Neural cell (in vitro differentiated cells): ENCODE results near the gene USP49. TPM values are rescaled to one million over a fixed set of nuclear protein-coding genes. Genes with fewer than 3 reads are reported as not detected.

Source experiments
- H2AFZ ChIP-seq: fragments of 200-600, 300-800 bp; sonication (generic), shearing (Covaris generic); 2 replicates; pipeline ENCODE4 v1.6.0; 2014; ENCODE audit warnings: low read depth, mild to moderate bottlenecking, antibody characterized with exemption, low read length, moderate library complexity
- H3F3A ChIP-seq: fragments of 200-600 bp; shearing (Covaris generic); 2 replicates; pipeline ENCODE4 v1.6.1; 2016; ENCODE audit warnings: mild to moderate bottlenecking, moderate library complexity, mixed read lengths, antibody characterized with exemption, low read length; ENCODE audit not compliant: insufficient read depth, poor library complexity, severe bottlenecking
- H3K27ac ChIP-seq: fragments of 200-600, 300-800 bp; sonication (generic), shearing (Covaris generic); 2 replicates; pipeline ENCODE4 v1.5.1; 2014; ENCODE audit warnings: mild to moderate bottlenecking, low read length, moderate library complexity
- H3K27me3 ChIP-seq: fragments of 300-800, 200-600 bp; sonication (generic), shearing (Covaris generic); 2 replicates; pipeline ENCODE4 v1.6.0; 2014; ENCODE audit warnings: mild to moderate bottlenecking, low read depth, low read length, moderate library complexity; ENCODE audit not compliant: insufficient read depth
- H3K36me3 ChIP-seq: fragments of 300-800, 200-600 bp; sonication (generic), shearing (Covaris generic); 2 replicates; pipeline ENCODE4 v1.5.1; 2014; ENCODE audit warnings: mild to moderate bottlenecking, antibody characterized with exemption, low read length, moderate library complexity; ENCODE audit not compliant: insufficient read depth
- H3K4me2 ChIP-seq: fragments of 300-800, 200-600 bp; sonication (generic), shearing (Covaris generic); 2 replicates; pipeline ENCODE4 v1.6.0; 2014; ENCODE audit warnings: mild to moderate bottlenecking, low read length
- H3K4me3 ChIP-seq: fragments of 300-800, 200-600 bp; sonication (generic), shearing (Covaris generic); 2 replicates; pipeline ENCODE4 v1.5.1; 2014; ENCODE audit warnings: mild to moderate bottlenecking, low read length, moderate library complexity
- H3K79me2 ChIP-seq: fragments of 200-600 bp; shearing (Covaris generic); replicated peaks from 2 replicates; pipeline ENCODE4 v1.6.0; 2014; ENCODE audit warnings: mild to moderate bottlenecking, low read length, moderate library complexity; ENCODE audit not compliant: insufficient read depth
- H3K9ac ChIP-seq: fragments of 300-800, 200-600 bp; sonication (generic), shearing (Covaris generic); 2 replicates; pipeline ENCODE4 v1.6.1; 2016; ENCODE audit warnings: mild to moderate bottlenecking, low read length, mixed read lengths
- H3K9me2 ChIP-seq: fragments of 200-600 bp; shearing (Covaris generic); 2 replicates; pipeline ENCODE4 v1.6.1; 2016; ENCODE audit warnings: mild to moderate bottlenecking, low read length, mixed read lengths; ENCODE audit not compliant: insufficient read depth
- H3K9me3 ChIP-seq: fragments of 200-600, 300-800 bp; sonication (generic), shearing (Covaris generic); 2 replicates; pipeline ENCODE4 v1.6.1; 2016; ENCODE audit warnings: mild to moderate bottlenecking, mixed run types, low read length, moderate library complexity, mixed read lengths
- H4K20me1 ChIP-seq: fragments of 200-600 bp; shearing (Covaris generic); 2 replicates; pipeline ENCODE4 v1.6.1; 2016; ENCODE audit warnings: mild to moderate bottlenecking, mixed run types; ENCODE audit not compliant: insufficient read depth
- CTCF ChIP-seq: fragments of 450-650 bp; IDR thresholded peaks from 2 replicates; pipeline ENCODE4 v1.5.1; 2014; ENCODE audit warnings: antibody characterized with exemption, mild to moderate bottlenecking, moderate library complexity; ENCODE audit not compliant: poor library complexity, severe bottlenecking
- EP300 ChIP-seq: fragments of 450-650 bp; conservative IDR thresholded peaks from 2 replicates; pipeline ENCODE4 v1.6.1; 2014; ENCODE audit warnings: antibody characterized with exemption, mild to moderate bottlenecking, moderate library complexity; ENCODE audit not compliant: poor library complexity, severe bottlenecking
- EZH2 ChIP-seq: fragments of 200-600, 300-800 bp; shearing (Covaris generic), sonication (generic); IDR thresholded peaks from 2 replicates; pipeline ENCODE4 v1.6.1; 2014; ENCODE audit warnings: antibody characterized with exemption, low read length, borderline replicate concordance, mild to moderate bottlenecking; ENCODE audit not compliant: insufficient read depth, poor library complexity, severe bottlenecking
- MXI1 ChIP-seq: fragments of 450-650 bp; conservative IDR thresholded peaks from 2 replicates; pipeline ENCODE4 v1.6.1; 2014; ENCODE audit warnings: antibody characterized with exemption, mild to moderate bottlenecking; ENCODE audit not compliant: poor library complexity, severe bottlenecking
- POLR2AphosphoS5 ChIP-seq: IDR thresholded peaks from 2 replicates; pipeline ENCODE4 v1.6.1; 2012
- RAD21 ChIP-seq: fragments of 450-650 bp; conservative IDR thresholded peaks from 2 replicates; pipeline ENCODE4 v1.6.1; 2014; ENCODE audit warnings: antibody characterized with exemption, mild to moderate bottlenecking, moderate library complexity
- REST ChIP-seq: IDR thresholded peaks from 2 replicates; pipeline ENCODE4 v1.6.1; 2012; ENCODE audit warnings: borderline replicate concordance
- SMC3 ChIP-seq: fragments of 450-650 bp; conservative IDR thresholded peaks from 2 replicates; pipeline ENCODE4 v1.6.1; 2014; ENCODE audit warnings: antibody characterized with exemption, mild to moderate bottlenecking, moderate library complexity; ENCODE audit not compliant: poor library complexity
- TAF1 ChIP-seq: IDR thresholded peaks from 2 replicates; pipeline ENCODE4 v1.6.1; 2012; ENCODE audit warnings: low read depth
- polyA plus RNA-seq: library from polyadenylated mRNA; depleted of rRNA; stranded (reverse); fragments of >200 nt; gene quantifications from 2 replicates; pipeline ENCODE4 v1.2.3, GENCODE V29; 2014

Gene USP49
- polyA plus RNA-seq, 1 donor from 2014 or later, result 23.5 TPM

- no peak overlapping the region for H3K4me3 ChIP-seq
- H3K36me3 ChIP-seq, result no peaks in the 10 kb centered on the region
- H3K27me3 ChIP-seq, result no peaks in the 10 kb centered on the region
- no peak overlapping the region for H2AFZ ChIP-seq
- no peaks in the 10 kb centered on the region for H3F3A ChIP-seq
- H3K9me2 ChIP-seq, result no peaks in the 10 kb centered on the region
- no peak overlapping the region for H3K9ac ChIP-seq
- no peak for TF ChIP-seq REST
- no peak for TF ChIP-seq TAF1
- no peak overlapping the region for H3K4me2 ChIP-seq
- no peaks in the 10 kb centered on the region for H4K20me1 ChIP-seq
- H3K27ac ChIP-seq, result no peak overlapping the region
- no peaks in the 10 kb centered on the region for H3K9me3 ChIP-seq
- no peaks in the 10 kb centered on the region for H3K79me2 ChIP-seq
Observed at GRCh38 chr6:41741625-41742490, 153.3 kb downstream of the USP49 start.

GRCh38 chr6:41740366-41741162 is 154.6 kb downstream of the USP49 start:
- TF ChIP-seq EP300 (no peak), RAD21 (no peak), REST (no peak), EZH2 (no peak), SMC3 (no peak), CTCF (no peak), TAF1 (no peak), MXI1 (no peak), POLR2AphosphoS5 (no peak)
- H3K36me3 ChIP-seq, result no peaks in the 10 kb centered on the region
- H3K9me3 ChIP-seq, result no peaks in the 10 kb centered on the region
- H3K79me2 ChIP-seq, result no peaks in the 10 kb centered on the region
- no peak overlapping the region for H3K9ac ChIP-seq
- no peak overlapping the region for H3K4me2 ChIP-seq
- no peak overlapping the region for H2AFZ ChIP-seq
- no peaks in the 10 kb centered on the region for H3F3A ChIP-seq
- H3K27me3 ChIP-seq, result no peaks in the 10 kb centered on the region
- no peaks in the 10 kb centered on the region for H3K9me2 ChIP-seq
- H3K4me3 ChIP-seq, result no peak overlapping the region
- H3K27ac ChIP-seq, result no peak overlapping the region
- no peaks in the 10 kb centered on the region for H4K20me1 ChIP-seq
